ENCODE results near the gene ART3.

ART3 gene

DNA sequence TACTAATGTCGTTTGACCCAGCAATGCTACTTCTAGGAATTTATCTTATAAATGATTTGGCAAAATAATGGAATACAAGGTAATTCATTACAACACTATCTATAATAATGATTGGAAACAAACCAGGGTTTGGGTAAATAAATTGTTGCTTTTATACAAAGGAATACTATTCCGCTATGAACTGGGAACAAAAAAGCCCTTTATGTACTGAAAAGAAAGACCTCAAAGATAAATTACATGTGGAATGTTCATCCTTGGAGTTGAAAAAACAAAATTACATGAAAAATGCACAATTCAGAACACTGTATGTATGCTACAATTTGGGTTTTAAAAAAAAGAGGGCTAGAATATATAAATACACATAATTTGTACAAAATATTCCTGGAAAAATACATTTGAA is 78.8 kb downstream of the ART3 start:
- Histone ChIP-seq H3K27me3 (ENCODE audit: control insufficient read depth in 1 of 2, insufficient read depth in 2 of 2, low read length in 2 of 2) (no peaks in the 10 kb centered on the region), H3K4me1 (ENCODE audit: insufficient read depth, low read length) (peaks cover 11% of the 10 kb centered on the region), H3K9ac (ENCODE audit: low read length) (no peak overlapping the region), H3K36me3 (ENCODE audit: insufficient read depth, low read length) (no peaks in the 10 kb centered on the region), H3K27ac (ENCODE audit: low read depth, low read length) (no peak overlapping the region), H3K4me3 (ENCODE audit: low read depth in 1 of 2, low read length in 2 of 2) (no peak overlapping the region), H3K9me3 (ENCODE audit: low read length) (no peaks in the 10 kb centered on the region)

DNA sequence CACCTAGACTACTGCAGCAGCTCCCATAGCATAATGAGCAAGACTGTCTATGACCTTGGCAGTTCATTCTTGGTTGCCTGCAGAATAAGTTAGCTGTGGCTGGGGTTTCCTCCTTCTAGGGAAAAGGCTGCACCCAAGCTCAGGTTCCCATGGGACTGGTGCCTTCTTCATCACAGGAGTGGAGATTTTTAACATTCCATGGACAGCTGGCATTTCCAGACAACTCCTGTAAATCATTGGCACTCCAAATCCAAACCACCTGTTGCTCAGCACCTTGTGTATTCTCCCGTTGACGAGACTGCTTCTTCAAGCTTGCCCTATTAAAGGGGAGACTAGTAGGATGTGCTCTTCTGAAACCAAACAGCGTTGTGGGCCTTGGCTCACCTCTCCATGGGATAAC is 81.5 kb downstream of the ART3 start:
- H3K4me1 ChIP-seq (ENCODE audit: insufficient read depth, low read length) = no peaks in the 10 kb centered on the region
- H3K27ac ChIP-seq (ENCODE audit: low read depth, low read length) = no peak overlapping the region
- H3K27me3 ChIP-seq (ENCODE audit: control insufficient read depth in 1 of 2, insufficient read depth in 2 of 2, low read length in 2 of 2) = no peaks in the 10 kb centered on the region
- no peak overlapping the region for H3K4me3 ChIP-seq (ENCODE audit: low read depth in 1 of 2, low read length in 2 of 2)
- H3K36me3 ChIP-seq (ENCODE audit: insufficient read depth, low read length) = peaks cover 9% of the 10 kb centered on the region
- no peaks in the 10 kb centered on the region for H3K9me3 ChIP-seq (ENCODE audit: low read length)
- no peak overlapping the region for H3K9ac ChIP-seq (ENCODE audit: low read length)

DNA sequence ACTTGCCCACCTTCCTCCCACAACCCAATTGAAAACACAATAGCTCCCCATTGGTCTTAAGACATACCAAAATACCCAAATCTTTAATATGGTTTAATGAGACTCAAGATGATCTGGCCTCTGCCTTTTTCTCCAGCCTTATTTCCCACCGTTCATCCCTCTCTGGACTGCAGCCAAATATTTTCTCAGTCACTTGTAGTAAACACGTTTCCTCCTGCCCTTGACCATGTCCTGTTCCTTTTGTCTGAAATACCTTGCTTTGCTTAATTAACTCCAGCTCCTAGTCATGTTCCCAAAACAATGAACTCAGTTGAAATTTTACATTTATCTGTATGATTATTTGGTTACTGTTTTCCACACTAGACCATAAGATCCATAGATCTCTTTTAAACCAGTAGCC is 82.1 kb downstream of the ART3 start:
- Histone ChIP-seq H3K4me1 (ENCODE audit: insufficient read depth, low read length) (no peaks in the 10 kb centered on the region), H3K4me3 (ENCODE audit: low read depth in 1 of 2, low read length in 2 of 2) (no peak overlapping the region), H3K36me3 (ENCODE audit: insufficient read depth, low read length) (peaks cover 15% of the 10 kb centered on the region), H3K9ac (ENCODE audit: low read length) (no peak overlapping the region), H3K9me3 (ENCODE audit: low read length) (no peaks in the 10 kb centered on the region), H3K27me3 (ENCODE audit: control insufficient read depth in 1 of 2, insufficient read depth in 2 of 2, low read length in 2 of 2) (no peaks in the 10 kb centered on the region), H3K27ac (ENCODE audit: low read depth, low read length) (no peak overlapping the region)

DNA sequence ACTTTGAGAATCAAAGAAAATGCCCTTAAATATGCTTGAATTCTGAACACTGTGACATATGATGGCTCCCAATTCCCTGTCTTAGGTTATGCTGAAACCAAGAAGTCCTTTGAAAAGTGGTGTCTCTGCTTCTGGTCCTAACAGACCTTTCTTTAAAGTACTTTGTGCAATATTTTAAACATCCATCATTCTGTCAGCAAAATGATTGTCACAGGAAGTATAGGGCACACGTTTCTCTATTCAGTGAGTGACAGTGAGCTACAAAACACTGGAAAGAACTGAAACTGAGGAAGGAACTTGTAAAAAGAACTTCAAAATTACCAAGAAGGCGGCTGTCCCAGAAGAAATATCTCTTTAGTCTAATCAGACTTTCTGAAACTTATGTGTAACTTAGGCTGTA is 85.8 kb downstream of the ART3 start:
- Histone ChIP-seq H3K9me3 (ENCODE audit: low read length) (no peaks in the 10 kb centered on the region), H3K36me3 (ENCODE audit: insufficient read depth, low read length) (peaks cover 39% of the 10 kb centered on the region), H3K4me3 (ENCODE audit: low read depth in 1 of 2, low read length in 2 of 2) (no peak overlapping the region), H3K27me3 (ENCODE audit: control insufficient read depth in 1 of 2, insufficient read depth in 2 of 2, low read length in 2 of 2) (no peaks in the 10 kb centered on the region), H3K27ac (ENCODE audit: low read depth, low read length) (no peak overlapping the region), H3K9ac (ENCODE audit: low read length) (no peak overlapping the region), H3K4me1 (ENCODE audit: insufficient read depth, low read length) (no peaks in the 10 kb centered on the region)

All from muscle layer of colon (tissue), 2 donors.